ENCODE data around the gene PANX1.

- TF ChIP-seq, protein P1, sequence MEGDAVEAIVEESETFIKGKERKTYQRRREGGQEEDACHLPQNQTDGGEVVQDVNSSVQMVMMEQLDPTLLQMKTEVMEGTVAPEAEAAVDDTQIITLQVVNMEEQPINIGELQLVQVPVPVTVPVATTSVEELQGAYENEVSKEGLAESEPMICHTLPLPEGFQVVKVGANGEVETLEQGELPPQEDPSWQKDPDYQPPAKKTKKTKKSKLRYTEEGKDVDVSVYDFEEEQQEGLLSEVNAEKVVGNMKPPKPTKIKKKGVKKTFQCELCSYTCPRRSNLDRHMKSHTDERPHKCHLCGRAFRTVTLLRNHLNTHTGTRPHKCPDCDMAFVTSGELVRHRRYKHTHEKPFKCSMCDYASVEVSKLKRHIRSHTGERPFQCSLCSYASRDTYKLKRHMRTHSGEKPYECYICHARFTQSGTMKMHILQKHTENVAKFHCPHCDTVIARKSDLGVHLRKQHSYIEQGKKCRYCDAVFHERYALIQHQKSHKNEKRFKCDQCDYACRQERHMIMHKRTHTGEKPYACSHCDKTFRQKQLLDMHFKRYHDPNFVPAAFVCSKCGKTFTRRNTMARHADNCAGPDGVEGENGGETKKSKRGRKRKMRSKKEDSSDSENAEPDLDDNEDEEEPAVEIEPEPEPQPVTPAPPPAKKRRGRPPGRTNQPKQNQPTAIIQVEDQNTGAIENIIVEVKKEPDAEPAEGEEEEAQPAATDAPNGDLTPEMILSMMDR (IDR thresholded peaks at IDR 0.05): no peak
- no peak for TF ChIP-seq POLR2A (IDR thresholded peaks at IDR 0.05)
These were observed 89.7 kb downstream of the PANX1 start for GRCh38 chr11:94218372-94218771.

Data from adrenal gland (tissue), 5 donors.